NCI-H2107 treated with DMSO at 0.1 percent for 48 hours (cell line): ENCODE results near the gene PPFIBP2.

Experiments used
- DNase-seq: peaks from one replicate; lab custom pipeline; 2025; ENCODE audit not compliant: unreplicated experiment; lab: John Stamatoyannopoulos, UW

Gene PPFIBP2

DNA sequence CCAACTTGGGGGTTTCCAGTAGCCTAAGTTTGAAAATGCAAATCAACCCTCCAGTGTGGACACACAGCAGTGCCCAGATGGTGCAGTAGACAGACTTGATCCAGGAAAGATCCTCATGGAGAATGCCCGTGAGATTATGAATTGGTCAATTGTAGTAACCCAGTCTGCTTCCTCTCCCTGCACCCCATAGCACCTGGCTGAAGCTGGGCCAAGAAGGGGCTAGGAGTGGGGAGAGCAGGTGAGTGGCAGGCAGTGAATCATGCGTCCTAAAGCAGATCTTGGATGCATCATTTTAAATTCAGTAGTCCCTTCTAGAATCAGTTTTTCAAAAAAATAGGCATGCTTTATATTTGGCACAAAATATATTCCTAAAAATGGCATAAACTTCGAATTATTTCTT, 107.3 kb downstream of the PPFIBP2 start:
- DNase-seq: no peak

DNA sequence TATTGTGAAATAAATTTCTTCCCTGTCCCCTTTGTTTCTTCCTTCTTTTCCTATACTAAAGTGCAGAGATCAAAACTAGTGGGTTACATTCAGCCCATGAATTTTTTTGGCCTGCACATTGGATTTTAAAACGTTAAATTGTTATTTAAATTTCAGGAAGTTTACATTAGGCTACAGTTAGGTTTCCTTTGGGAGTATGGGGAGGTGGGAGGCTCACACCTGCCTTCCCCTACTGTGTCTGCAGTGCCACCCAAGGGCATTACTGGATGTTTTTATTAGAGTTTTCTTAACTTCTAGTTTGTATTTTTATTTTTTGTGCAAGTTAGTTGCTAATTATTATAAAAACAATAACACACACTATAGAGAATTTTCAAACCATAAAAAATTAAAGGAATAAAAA, 107.8 kb downstream of the PPFIBP2 start:
- no peak for DNase-seq

DNA sequence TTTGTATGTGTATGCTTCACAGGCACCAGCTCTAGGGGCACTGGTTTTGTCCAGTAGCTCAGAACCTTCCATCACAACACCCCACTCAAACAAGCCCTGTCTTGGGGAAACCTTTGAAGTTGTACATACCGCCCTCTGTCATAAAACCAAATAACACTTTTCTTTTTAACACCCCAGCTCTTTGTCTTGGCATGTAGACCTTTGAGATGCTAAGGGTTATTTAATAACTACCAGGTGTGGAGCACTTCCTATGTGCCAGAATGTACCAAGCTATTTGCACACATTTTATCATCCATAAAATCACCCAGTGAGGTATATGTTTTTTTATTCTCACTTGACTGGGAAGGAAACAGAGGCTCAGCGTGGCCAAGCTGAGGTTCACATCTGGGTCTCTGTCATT, 108.9 kb downstream of the PPFIBP2 start:
- no peak for DNase-seq

DNA sequence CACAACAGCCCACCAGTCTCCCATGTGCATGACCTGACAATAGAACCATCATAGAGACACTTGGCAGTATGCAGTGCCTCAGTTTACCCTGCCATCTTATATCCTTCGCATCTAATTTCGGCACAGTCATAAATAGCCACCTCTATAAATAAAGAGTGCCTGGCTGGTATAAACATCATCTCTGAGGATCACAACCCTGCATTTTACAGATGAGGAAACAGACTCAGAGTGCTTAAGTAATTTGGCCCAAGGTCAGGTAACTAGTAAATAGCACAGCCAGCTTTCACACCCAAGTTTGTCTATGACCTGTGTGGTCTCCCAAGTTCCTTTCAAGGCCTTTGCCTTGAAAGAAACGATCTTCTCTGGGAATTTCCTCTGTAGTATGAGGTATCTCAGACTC, 114.9 kb downstream of the PPFIBP2 start:
- DNase-seq: no peak

DNA sequence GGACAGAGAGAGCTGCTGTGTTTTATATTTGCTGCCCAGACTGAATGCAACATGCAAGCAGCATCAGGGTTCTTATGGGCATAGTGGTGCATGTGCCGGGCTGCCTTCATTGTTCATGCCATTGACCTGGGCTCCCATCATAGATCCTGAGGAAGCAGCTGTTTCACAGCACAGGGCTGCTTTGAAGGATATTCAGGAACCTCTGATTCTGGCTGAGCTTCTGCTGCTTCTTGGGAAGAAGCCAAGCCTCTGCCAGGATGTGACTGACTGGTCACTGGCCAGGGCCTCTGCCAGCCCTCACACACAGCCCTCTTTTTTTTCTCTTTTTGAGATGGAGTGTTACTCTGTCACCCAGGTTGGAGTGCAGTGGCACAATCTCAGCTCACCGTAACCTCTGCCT, 116.2 kb downstream of the PPFIBP2 start:
- no peak for DNase-seq

DNA sequence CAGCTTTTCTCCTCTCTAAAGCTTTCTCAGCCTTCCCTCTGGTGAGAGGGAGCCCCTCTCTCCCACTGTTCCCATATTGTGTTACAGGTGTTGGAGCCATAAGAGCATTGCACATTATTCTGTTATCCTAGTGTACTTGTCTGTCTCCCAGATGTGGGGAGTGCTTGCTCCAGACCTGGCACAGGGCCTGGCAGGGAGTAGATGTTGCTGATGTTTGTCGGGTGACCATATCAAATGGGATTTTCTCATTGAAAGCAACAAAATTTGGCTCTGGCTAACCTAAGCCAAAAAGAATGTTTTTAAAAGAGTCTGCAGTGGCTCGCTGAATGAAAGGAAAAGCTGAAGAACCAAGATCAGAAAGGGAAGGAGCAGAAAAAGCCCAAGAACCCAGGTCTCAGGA, 118.4 kb downstream of the PPFIBP2 start:
- no peak for DNase-seq

DNA sequence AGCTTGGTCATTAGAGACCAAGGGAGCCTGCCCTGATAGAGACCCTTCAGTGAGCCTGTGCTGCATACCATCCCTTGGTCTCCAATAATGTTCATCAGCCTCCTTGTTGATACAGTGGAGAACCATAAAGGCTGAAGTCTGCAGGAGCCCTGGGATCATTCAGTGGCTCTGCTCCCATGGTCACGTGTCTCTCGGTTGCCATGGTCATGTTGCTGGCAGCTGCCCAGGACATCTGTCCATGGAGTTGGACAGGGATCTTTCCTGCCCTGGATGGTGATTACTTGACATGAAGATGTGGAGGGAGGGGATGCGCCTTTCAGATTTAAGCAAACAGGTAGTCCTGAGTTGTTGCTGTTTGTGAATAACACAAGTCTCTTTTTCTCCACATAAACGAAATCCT, 121.3 kb downstream of the PPFIBP2 start:
- no peak for DNase-seq

DNA sequence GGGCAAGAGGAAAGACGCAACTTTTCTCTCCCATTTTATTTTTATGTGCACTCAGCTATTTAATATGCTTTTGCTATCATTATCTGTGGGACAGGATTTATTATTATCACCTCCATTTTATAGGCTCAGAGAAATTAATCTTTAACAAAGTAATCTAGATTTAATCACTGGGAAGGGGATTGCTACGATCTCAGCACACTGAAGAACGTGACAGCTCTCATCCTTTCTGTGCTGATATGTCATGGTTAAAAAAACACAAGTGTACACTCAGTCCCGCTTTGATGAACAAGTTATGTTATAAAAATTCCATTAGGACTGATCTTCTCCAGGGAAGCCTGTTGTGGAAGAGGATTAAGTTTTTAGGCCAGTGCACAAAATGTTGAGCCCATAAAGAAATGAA, 121.9 kb downstream of the PPFIBP2 start:
- DNase-seq: no peak

DNA sequence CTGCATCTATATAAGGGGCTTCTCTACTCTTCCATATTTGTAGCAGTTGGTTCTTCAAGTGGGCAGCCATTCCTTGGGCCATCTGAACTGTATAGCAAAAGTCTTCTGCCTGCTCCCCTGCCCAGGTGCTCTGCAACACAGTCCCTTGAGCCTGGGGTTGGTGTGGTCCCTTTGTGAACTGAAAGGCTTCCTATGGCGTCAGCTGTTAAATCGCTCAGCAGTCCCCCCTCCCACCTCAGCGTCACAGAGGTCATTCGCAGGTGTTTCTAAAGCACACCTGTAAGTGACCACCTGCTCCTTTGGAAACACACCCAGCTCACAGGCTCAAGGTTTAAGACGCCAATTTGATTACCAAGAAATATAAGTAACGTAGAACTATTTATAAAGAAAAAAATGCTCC, 122.6 kb downstream of the PPFIBP2 start:
- DNase-seq: no peak

DNA sequence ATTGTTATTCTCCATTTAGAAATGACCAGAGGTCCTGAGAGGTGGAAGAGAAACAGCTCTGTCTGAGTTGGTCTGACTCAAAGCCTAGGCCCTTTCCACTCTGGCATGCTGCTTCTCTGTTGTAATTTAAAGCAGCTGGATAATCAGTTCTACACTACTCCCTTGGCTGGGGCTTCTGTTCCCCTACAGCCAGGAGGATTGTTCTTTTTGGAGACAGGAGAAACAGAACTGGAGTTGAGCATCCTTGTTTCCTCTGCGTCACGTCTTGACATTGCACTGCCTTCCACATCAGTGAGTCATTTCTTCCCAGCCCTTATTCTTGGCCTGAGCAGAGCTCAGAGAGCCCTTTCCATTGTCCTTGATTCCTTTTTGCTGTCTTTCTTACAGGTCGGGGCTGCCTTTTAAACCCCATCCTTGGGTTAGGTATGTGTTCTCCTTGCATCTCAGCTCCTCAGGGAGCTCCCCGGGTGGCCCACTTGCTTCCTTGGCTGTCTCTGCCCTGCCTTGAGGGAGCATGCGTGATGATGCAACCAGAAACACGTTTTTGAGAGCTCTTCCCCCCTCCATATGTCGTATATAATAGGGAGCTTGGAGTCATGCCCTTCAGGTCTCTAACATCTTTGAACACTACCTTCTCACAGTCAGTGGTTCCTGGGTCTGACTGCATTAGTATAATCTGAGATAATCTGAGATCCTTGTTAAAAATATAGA, 123.8 kb downstream of the PPFIBP2 start:
- DNase-seq: no peak

DNA sequence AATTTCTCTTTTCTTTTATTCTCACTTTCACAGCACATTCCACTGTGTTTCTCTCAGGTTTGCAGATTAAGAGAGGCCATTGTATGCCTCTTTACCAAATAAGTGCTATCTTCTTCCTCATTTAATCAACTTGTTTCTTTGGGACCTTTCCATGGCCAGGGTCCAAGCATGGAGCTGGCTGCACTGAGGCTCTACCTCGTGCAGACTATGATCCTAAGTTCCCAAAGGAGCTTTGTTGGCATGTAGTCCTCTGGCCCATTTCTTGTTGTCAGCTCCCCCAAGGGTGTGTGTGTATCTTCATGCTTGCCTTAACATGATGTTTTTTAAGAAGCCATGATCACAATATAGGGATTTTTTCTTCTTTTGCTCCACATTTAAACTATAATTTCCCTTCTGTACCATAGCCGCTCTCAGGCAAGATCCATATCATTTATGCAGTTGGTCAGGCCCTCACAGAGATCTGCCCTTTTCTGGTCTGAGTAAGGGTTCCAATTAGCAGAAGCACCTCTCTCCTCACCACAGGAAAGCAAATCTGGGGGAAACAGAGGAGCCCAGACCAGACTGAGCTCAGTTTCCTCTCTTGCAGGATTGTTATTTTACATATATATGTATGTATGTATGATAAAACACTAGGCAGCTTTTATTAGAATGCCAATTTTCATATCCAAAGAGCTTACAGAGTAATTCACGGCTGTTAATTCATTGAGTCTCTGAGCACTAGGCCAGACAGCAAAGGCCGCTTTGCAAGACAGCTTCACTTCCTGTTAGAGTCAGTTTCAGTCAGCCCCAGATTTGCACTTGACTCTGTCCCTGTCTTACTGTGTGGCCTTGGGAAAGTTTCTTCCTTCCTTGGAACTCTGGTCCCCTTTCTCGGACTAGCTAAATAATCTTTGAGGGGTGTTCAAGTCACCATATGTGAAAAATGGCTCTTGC, 125.2 kb downstream of the PPFIBP2 start:
- DNase-seq: no peak

DNA sequence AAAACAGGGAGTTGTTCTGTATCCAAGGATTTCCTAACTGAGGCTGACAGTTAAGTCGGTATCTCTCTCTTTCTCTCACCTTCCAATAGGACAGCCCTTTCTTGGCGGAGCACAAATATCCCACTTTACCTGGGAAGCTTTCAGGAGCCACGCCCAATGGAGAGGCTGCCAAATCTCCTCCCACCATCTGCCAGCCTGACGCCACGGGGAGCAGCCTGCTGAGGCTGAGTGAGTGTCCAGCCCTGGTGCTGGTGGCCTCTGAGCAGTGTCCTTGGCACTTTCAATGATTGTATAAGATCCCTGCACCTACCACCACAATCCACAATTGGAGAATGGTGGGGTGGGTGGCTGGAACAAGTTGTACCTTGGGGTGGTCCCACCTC, 125.8 kb downstream of the PPFIBP2 start:
- no peak for DNase-seq

DNA sequence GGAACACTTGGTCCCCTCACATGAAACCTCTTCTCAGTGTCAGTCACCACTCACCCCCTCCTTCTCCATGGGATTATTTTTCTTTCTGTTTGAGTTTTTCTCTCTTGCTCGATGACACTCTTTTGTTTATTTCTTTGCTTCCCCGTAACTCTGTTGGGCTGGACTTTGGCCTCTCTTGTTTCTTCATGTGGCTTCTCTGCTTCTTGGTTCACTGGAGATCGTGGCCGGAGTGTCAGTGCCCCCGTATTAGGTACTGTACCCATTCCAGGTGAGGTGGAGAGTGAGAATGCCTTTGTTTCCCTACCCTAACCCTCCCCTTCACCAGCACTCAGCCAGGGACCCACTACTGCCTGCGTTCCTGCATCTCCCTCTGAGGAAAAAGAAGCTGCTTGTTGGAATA, 127.0 kb downstream of the PPFIBP2 start:
- no peak for DNase-seq

DNA sequence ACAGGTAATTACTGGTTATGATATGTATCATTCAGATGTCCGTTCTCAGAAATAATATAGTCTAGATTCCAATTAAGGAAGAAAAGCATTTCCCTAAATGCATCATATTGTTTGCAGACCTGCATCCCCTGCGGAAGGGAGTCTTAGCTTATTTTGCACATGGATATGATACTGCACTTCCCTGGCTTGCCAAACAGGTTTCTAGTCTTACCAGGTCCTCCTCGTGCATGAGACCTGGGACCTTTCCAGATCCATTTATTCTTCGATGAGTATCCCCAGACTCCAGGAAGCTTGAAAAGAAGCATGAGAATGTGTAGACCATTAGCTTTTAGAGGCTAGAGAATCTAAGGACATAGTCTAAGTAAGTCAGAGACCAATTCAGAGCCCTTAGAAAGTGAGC, 128.9 kb downstream of the PPFIBP2 start:
- no peak for DNase-seq

DNA sequence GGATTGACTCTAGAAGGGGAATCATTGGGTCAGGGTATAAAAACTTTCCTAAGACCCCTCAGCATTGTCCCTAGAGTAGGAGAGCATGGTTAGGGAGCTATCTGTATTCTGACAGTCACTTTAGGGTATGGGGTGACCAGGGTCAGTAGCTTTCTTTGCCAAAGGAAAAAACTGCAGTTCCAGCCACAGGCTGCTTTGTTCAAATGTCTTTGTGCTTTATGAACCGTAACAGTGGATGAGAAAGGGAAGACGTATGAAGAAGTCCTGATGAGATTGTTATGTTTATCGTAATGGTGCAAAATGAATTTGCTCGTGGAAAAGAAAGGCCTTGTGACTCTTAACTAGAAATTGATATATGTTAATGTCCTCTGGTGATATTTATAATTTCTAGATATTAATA, 129.5 kb downstream of the PPFIBP2 start:
- no peak for DNase-seq

DNA sequence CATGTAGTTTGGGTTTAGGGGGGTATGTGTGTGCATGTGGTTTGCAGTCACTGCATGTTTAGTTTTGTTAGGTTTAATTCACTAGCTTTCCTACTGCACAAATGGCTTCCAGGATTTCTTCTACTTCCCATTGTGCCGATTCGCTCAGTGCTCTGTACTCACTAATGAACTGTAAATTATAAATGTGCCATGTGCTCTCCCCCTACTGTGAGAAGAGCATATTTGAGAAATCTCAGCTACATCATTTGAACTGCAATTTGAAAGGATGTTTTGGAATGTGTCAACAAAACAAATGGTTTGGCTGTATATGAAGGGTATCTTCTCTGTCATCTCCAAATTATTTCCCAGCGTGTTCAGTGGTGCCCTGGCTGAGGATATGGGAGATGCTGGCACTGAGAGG, 131.4 kb downstream of the PPFIBP2 start:
- DNase-seq: no peak

DNA sequence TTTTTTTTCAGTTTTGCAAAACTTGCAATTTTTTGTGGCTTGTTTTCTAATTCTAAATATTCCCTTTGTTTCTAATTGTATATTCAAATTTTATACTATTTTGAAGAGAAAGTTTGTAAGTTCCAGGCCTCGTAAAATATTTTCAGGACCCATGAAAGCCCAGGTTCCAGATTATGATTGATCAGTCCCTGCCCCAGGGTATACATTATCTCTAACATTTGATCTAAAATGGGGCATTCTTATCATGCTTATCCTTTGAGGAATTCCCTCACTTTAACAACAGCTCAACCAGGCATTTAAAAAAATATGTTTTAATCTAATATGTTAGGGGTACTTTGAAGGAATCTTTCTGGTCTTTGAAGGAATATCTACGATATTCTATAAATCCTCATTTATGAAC, 133.1 kb downstream of the PPFIBP2 start:
- no peak for DNase-seq

DNA sequence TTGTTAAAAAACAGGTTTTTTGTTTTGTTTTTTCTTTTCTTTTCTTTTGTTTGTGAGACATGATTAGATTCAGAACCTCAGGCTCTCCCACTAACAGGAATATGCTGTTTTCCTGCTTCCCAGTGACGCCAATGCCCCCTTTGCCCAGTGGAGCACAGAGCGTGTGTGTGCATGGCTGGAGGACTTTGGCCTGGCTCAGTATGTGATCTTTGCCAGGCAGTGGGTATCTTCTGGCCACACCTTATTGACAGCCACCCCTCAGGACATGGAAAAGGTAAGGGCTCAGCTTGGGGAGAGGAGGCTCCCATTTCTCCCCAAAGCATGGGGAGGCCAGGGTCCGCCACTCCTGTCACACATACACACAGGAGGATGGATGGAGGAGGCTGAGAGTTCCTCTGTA, 134.5 kb downstream of the PPFIBP2 start:
- no peak for DNase-seq

DNA sequence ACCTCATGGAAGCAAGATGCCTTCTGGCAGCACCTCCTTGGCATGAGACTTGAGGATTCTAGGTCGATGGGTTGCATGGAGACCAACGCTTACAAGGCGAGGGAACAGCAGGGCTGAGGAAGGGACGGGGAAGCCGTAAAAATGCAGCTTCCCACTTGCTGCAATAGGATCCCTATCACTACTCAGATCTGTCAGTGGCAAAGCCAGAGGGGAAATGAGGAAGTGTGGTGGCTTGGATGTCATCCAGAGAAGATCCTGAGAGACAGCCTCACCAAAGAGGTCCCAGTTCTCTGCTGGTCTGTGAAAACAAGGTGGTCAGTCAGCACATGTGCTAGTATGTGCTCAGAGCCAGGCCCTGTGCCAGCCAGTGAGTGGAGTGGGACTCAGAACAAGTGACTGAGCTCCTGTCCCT, 137.3 kb downstream of the PPFIBP2 start:
- no peak for DNase-seq

DNA sequence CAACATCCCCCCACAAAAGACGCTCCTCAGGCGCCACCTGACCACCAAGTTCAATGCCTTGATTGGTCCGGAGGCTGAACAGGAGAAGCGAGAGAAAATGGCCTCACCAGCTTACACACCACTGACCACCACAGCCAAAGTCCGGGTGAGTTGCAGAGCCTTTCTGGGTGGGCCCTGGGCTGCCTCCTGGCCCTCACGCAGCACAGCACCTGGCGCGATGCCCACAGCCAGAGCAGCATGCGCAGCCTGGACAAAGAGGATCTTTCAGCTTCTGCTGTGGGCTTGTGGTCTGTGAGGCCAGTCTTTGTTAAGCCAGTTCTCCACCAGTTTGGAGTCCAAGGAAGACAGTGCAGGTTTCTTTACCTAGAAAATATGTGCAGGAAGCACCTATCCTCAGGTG, 137.9 kb downstream of the PPFIBP2 start:
- no peak for DNase-seq

DNA sequence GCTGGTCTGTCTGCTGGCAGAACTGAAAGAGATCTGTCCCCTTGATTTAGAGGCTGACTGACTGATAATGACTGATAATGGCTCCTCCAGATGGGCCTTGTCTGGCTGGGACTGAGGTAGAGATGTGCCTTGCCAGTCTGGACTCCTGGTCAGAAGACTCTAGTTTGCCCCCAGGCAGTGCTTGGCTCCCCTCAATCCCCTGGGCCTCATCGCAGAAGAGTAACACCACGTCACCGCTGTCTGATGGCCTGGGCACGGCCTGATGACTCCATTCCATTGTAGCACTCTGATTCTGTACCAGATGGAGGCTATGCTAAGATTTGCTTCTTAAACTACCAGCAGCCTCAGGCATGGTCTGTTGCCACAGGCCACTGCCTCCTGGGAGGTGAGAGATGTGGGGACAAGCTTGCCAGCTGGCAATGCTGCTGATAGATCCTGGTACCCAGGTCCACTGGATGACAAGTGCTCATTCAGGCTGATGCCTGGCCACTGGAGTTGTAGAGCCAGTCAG, 140.5 kb downstream of the PPFIBP2 start:
- DNase-seq: no peak
